ENCODE results near the gene ARMC5.

DNA sequence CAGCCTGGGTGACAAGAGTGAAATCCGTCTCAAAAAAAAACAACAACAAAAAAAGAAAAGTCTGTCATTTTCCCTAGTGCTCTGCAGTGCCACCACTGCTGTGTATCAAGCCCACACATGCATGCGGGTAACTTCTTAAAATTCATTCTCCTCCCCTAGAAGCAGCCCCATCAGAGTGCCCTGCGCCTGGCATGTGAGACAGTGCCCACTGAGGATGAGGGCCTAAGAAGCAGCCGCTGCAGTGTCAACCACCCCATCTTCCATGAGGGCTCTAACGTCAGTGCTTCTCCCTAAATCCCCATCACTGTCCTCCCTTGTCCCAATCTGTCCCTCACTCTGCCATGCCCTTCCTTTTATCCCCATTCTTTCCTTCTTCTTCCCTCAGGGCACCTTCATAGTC, 41.4 kb upstream of the ARMC5 start:
- TF ChIP-seq, protein P1, sequence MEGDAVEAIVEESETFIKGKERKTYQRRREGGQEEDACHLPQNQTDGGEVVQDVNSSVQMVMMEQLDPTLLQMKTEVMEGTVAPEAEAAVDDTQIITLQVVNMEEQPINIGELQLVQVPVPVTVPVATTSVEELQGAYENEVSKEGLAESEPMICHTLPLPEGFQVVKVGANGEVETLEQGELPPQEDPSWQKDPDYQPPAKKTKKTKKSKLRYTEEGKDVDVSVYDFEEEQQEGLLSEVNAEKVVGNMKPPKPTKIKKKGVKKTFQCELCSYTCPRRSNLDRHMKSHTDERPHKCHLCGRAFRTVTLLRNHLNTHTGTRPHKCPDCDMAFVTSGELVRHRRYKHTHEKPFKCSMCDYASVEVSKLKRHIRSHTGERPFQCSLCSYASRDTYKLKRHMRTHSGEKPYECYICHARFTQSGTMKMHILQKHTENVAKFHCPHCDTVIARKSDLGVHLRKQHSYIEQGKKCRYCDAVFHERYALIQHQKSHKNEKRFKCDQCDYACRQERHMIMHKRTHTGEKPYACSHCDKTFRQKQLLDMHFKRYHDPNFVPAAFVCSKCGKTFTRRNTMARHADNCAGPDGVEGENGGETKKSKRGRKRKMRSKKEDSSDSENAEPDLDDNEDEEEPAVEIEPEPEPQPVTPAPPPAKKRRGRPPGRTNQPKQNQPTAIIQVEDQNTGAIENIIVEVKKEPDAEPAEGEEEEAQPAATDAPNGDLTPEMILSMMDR (IDR thresholded peaks at IDR 0.05; ENCODE audit: low read depth, low read length), result no peak
- TF ChIP-seq EZH2phosphoT487 (IDR thresholded peaks at IDR 0.05; ENCODE audit: low read depth), result no peak
